HG02885 (cell line): Measurements from ENCODE around the gene SMG7.
A peak's percentile ranks its signal among the peaks of the same experiment; 100 is the strongest.

Experiments
- ATAC-seq: cut with Tn5 transposase; IDR thresholded peaks from one replicate; pipeline ENCODE4 v1.9.1; 2021; ENCODE audit warnings: mild to moderate bottlenecking; ENCODE audit not compliant: unreplicated experiment, poor library complexity

The SMG7 gene

GRCh38 chr1:183466781-183467180 is 5.5 kb upstream of the SMG7 start:
- no peak for ATAC-seq

- ATAC-seq, result no peak
These were observed 4.6 kb upstream of the SMG7 start for GRCh38 chr1:183467687-183468086.

DNA sequence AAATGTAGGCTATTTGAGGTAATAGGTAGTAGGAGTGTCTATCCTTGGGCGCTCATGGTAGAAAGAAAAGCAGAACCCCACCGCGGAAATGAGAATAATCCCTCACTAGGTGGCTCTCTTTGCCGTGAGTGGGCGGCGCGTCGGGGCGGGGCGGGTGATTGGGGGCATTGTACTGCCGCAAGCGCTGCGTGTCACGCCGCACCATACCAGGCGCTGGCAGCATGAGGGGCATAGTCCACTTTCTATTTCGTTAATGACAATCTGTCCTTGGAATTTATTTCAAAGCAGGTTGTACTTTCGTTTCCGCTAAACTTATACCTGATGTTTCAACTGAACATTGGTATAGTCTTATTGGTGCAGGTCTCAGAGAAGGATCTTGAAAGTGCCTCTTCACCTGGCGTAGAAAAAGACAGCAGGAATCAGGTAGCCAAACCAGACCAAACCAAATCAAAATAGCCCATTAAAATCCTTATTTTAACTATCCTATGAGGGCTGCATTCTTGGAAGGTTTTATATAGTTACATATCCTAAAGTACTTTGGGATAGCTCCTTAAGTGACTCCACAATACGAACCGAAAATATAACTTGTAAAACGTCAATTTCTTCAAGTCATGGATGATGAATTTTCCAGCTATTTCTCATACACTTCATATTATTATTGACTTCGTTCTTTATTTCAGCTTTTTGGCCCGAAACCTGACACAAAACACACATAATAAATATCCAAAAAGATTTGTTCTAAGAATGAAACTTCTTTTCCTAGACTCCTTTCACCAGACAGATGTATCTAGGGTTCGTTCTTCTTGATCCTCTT is 1.9 kb upstream of the SMG7 start:
- ATAC-seq, result peak; percentile 38

DNA sequence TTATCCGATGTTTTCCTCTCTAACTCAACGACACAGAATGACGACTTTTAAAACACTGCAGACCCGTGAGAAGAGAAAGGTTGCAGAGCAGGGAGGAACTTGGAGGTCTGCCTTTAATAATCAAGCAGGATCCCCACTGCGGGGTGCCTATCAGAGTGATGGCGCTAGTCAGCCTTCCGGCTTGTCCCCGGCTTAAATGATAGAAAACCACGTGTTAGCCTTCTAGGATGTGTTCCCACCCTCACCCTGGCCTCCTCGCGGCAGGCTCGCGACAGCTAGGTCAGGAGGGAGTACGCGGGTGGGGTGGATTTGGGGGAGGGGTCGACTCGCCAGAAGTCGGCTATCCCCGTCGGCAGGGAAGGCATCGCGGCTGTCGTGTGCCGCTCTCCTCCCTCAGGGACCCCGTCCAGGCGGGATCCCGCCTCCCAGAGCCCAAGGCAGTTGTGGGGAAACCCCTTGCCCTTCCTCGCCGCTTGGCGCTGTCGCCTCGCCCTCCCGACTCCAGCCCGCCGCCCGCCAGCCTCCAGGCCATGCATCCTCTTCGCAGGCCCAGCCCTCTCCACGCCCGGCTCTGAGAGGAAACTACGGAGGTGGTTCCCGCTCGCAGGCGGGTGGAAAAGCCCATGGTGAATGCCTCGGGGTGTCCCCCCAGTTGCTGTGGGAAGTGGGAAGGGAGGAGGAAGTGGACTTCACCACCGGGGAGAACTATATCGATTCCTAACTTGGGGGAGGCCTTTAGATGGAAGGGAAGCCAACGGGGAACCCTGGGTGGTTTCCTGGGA is 1.1 kb upstream of the SMG7 start:
- ATAC-seq, result peak; percentile 28

- peak; percentile 46 for ATAC-seq
These were observed 384 bp upstream of the SMG7 start for GRCh38 chr1:183471743-183472487.

DNA sequence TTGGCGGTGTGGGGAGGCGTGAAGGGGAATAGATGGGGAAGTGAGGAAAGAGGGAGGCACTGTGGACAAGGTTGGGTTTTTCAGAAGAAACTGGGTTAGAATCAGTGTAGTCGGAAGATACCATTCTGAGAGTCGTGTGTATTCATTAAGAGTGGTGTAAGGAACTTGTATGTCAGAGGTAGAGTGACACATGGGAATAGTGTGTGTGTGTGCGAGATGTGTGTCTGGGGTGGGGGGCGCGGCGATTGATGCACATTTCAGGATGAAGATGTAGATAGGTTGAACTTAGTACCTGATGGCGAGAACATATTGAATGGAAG is 878 bp downstream of the SMG7 start:
- no peak for ATAC-seq

GRCh38 chr1:183476081-183476480 is 3.8 kb downstream of the SMG7 start:
- ATAC-seq, result no peak

DNA sequence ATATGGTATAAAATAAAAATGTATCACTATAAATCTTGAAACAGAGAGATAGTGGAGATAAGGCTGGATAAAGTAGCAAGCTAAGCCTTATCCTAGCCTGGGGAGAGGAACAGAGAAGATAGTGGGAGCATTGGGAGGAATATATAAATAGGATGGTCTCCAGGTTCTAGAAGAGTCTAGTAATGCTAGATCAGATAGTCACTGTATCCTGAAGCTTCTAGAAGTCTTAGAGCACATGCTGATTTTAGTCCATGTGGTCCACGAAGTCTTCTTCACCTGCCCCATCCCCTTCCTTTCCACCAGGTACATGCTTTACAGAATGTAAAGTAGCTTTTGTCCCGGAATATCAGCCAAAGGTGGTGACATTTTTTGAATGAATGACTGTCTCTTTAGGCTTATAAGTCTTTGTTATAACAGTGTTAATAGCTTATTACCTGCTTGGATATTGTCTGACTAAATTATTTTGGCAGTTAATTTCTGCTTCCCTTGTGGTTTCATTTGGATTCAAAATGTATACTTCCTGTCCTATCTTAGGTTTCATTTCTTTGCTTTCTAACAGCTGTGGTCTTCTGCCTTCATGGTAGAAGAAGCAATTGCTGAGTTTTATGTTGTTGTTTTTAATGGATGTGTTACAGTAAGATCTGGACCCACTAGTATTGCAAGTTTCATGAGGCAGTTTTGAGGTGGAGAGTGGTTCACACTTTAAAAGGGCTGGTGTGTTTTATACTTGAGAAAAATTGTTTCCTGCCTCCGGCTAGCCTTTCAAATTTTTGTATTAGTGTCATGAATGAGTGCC is 5.9 kb downstream of the SMG7 start:
- peak; percentile 57 for ATAC-seq

DNA sequence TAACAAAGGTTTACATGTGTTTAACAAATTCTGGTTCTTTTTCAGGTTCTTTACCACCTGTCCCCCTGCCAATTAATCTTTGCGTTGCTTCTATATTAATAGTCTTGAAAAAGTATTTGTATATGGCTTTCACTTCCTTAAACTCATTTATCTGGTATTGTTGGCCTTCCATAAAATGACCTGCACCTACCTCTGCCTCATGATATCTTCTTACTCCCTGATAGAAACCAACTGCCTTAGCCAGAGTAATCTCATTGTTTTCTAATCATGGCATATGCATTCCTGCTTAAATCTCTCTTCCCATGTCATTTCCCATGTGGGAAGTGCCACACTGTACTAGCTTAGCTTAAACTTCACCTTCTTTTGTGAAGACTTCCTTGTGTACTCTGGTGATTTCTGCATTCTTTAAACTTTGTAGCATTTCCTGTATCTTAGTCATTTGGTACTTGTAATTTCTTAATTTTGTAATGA is 8.7 kb downstream of the SMG7 start:
- ATAC-seq, result peak; percentile 72

DNA sequence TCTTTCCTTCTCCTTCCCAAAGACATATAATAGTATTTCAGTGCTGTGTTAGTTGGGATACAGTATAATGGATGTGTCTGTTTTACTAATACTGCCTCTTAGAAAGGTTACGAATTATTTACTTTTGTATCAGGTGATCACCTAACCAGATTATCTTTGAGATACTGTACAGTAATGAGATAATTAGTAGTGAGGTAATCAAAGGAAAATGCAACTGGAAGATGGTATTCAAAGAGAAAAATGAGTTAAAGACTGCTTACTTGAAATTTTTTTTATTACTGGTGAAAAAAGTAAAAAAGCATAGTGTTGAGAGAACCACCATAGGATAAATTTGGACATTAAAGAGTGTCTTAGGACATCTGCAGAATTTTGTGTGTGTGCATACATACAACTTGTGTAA is 10.9 kb downstream of the SMG7 start:
- ATAC-seq, result no peak

DNA sequence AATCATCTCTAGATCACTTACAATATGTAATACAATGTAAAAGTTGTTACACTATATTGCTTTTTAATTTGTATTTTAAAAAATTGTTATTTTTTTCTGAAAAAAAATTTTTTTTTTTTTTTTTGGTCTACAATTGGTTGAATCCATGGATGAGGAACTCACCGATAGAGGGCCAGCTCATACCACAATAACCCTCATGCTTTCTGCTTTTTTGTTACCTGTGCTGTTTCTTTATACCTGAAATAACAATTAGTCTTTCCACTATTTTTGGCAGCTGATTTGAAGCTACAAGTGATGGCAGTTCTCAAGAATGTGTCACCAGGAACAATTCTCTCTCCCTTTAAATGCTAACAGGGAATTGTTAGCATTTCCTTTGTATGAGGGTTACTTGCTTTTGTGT is 12.0 kb downstream of the SMG7 start:
- ATAC-seq, result no peak

GRCh38 chr1:183484851-183485250 is 12.6 kb downstream of the SMG7 start:
- no peak for ATAC-seq

- ATAC-seq, result no peak
These were observed 15.6 kb downstream of the SMG7 start for GRCh38 chr1:183487674-183488442.

DNA sequence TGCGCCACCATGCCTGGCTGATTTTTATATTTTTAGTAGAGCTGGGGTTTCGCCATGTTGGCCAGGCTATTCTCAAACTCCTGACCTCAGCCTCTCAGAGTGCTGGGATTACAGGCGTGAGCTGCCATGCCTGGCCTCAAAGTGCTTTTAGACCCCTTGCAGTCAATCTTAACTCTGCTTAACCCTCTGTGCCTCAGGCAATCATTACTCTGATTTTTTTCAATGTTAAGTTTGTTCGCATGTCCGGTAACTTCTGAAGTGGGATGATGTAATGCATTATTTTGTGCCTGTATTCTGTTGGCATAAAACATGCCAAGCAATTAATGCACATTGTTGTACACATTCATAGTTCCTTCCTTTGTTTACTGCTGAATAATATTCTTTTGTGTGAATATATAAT is 18.6 kb downstream of the SMG7 start:
- ATAC-seq, result no peak

GRCh38 chr1:183493540-183494245 is 21.4 kb downstream of the SMG7 start:
- ATAC-seq, result no peak

DNA sequence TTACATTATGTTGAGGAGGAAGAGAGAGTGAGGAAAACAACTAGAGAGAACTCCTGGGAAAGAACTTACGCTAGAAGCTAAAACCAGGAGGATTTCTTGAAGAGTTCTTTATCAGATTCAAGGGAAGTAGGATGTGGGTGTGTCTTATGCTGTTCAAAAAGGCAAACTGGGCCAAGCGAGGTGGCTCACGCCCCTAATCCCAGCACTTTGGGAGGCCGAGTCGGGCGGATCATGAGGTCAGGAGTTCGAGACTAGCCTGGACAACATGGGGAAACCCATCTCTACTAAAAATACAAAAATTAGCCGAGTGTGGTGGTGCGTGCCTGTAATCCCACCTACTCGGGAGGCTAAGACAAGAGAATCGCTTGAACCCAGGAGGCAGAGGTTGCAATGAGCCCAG is 23.1 kb downstream of the SMG7 start:
- ATAC-seq, result no peak

- ATAC-seq, result no peak
These were observed 24.9 kb downstream of the SMG7 start for GRCh38 chr1:183497218-183497617.

- ATAC-seq, result no peak
These were observed 26.2 kb downstream of the SMG7 start for GRCh38 chr1:183498342-183498991.
